Keratinocyte (primary cell): ENCODE measurements around the gene LILRB1.

Experiments used
- CTCF ChIP-seq, 3 experiments: IDR thresholded peaks in 1 of 3; conservative IDR thresholded peaks in 1 of 3; optimal IDR thresholded peaks in 1 of 3; 2 replicates in 2 of 3; 3 replicates in 1 of 3; pipeline versions ENCODE3 to v1.5.1; 2011; ENCODE audit warnings: low read length in 3 of 3, mild to moderate bottlenecking in 3 of 3, moderate library complexity in 2 of 3, control low read depth in 1 of 3, inconsistent platforms in 1 of 3; ENCODE audit not compliant: insufficient read depth in 2 of 3; ENCODE audit errors: extremely low read depth in 1 of 3
- EZH2 ChIP-seq: IDR thresholded peaks from one replicate; pipeline ENCODE4 v1.6.1; 2012; ENCODE audit warnings: inconsistent platforms, mild to moderate bottlenecking, low read length, moderate library complexity

GRCh38 chr19:54616821-54617560 is 13.3 kb upstream of the LILRB1 start:
- no peak for TF ChIP-seq CTCF (optimal IDR thresholded peaks at IDR 0.05 in 1 of 3, IDR thresholded peaks at IDR 0.05 in 1 of 3, conservative IDR thresholded peaks at IDR 0.05 in 1 of 3; ENCODE audit: extremely low read depth in 1 of 3, insufficient read depth in 2 of 3, low read length in 3 of 3)
- no peak for TF ChIP-seq EZH2
